Femur (tissue), 1 donor: ENCODE results near the gene TLK1.

ENCODE experiments used
- DNase-seq: peaks from one replicate; pipeline ENCODE4 v3.0.0-alpha.2; 2017

The TLK1 gene

GRCh38 chr2:171160119-171160955 is at the start of gene TLK1:
TSS of gene TLK1 (minus strand) at chr2:171160893. CDS start at chr2:171160428, 465 bp downstream.
- peak; percentile 82 for DNase-seq

DNA sequence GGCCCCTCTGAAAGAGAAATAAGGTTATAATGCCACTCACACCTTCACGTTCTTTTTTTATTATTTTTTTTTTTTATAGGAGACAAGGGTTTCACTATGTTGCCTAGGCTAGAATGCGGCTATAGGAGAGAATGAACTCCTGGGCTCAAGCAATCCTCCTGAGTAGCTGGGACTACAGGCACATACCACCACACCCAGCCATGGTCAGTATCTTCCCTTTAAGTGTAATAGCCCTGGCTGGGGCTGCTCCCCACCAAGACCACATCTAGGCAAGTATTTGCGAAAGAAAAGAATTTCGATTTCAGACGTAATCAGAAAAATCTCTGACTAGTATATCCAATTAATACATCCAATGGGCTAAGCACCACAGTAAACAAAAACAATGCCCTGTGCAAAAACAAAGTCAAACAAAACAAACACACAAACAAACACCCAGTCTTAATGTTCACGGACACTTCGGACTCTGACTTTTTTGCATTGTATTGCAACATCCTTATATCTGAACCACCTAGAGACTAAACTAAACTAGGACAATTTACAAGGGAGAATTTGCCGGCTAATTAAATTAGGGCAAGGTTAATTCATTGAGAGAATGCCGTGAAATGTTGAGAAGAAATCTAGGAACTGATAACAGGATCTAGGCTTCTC is 49.6 kb upstream of the TLK1 start:
- DNase-seq = no peak

DNA sequence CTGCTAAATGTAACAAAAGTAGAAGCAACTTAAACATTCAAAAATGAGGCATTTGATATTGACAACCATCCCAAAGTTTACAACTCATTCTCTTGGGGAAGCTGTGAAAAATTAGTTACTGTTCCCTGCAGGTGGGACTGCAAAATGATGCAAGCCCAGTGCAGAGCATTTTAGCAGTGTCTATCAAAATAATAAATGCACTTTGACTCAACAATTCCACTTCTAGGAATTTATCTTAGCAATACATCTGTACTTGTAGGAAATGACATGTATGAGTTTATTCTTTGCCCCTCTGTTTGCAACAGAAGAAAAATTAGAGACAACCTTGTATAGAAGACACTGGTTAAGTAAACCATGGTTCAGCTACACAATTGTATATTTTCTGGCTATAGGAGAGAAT is 48.0 kb upstream of the TLK1 start:
- no peak for DNase-seq

DNA sequence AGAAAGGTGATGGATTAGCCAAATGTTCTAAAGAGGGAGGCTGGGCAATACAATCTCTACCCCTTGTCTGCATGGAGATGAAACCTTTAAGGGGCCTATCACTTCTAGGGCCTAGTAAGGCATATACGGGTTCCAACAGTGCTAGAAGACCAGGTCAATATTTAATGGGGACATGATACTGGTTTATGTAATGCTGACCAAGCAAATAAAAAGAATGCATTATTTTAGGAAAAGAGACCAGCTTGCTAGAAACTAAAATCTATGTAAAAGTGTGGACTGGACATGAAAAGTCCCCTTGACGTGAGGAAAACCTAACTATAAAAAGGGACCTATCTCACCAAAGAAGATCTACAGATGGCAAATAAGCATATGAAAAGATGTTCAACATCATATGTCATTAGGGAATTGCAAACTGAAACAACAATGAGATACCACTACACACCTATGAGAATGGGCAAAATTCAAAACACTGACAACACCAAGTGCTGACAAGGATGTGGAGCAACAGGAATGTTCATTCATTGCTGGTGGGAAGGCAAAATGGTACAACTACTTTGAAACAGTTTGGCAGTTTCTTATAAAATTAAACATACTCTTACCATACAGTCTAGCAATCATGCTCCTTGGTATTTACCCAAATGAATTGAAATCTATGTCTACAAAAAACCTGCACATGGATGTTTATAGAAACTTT is 45.9 kb upstream of the TLK1 start:
- DNase-seq = no peak

DNA sequence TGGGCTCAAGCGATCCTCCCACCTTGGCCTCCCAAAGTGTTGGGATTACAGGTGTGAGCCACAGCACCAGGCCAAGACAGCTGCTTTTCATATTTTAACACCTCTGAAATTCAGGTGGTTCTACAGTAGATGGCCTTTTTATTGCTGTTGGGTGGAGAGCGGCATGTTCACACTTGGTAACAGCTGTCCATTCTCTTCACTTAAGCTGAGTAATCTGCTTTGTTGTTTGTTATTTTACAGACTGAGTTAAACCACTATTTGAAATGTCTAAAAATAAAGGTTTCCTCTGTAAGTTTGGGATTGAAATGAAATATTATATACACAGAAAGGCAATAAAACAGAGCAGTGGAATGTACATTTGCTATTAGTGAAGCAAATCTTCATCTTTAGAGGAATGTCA is 44.9 kb upstream of the TLK1 start:
- no peak for DNase-seq

GRCh38 chr2:171201767-171202166 is 41.1 kb upstream of the TLK1 start:
- no peak for DNase-seq

DNA sequence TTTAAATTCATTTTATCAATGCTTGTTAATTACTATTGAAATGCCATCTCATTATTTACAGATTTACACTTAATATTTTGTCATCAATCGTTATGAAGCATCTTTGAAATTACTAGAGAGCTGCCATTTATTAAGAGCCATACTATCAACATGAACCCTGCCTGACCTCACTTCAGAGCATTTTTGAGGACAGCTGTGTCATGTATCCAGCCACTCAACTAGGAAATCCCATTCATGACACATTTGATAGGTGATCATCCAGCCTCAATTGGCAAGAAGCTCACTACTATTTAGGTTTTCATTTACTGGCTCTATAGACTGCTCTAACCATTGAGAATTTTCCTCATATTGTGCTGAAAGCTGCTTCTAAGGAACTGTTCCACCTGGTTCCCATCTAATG is 40.6 kb upstream of the TLK1 start:
- no peak for DNase-seq

GRCh38 chr2:171200469-171200868 is 39.8 kb upstream of the TLK1 start:
- no peak for DNase-seq

GRCh38 chr2:171191021-171191420 is 30.3 kb upstream of the TLK1 start:
- DNase-seq = no peak

GRCh38 chr2:171187819-171188218 is 27.1 kb upstream of the TLK1 start:
- no peak for DNase-seq

DNA sequence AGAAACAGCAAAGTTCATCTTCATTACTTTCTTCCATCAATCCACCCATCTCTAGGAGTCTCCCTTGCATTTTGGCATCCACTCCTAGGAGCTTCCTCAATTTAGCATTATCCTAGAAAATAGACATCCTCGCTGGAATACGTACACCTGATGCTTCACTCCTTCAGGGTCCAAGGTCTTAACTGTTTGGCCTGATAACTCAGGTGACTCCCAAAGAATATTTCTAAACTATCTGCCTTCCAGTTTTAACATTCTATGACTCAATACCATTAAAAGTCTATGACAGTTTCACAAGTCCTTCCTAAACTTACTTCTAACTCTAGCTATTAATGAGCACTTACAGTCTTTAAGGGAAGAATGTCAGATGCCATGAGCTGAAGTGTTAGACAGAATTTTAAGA is 26.5 kb upstream of the TLK1 start:
- DNase-seq = no peak

DNA sequence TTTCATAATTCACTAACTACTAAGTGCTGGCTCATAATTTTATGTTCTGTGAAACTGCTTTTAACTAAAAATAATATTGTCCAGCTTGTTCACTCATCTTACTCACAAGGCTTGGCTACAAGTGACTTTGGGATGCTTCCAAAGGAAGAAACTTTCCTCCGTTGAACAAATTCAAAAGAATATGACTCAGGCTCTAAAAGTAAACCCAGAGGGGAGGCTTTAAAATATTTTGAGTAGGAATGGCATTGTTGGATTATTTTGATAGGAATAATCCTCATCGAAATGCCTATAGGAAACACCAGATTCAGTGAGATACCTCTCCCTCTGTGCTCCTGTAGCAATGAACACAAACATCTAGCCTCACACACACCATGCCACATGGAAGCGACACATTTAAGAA is 25.2 kb upstream of the TLK1 start:
- DNase-seq = peak; percentile 23

DNA sequence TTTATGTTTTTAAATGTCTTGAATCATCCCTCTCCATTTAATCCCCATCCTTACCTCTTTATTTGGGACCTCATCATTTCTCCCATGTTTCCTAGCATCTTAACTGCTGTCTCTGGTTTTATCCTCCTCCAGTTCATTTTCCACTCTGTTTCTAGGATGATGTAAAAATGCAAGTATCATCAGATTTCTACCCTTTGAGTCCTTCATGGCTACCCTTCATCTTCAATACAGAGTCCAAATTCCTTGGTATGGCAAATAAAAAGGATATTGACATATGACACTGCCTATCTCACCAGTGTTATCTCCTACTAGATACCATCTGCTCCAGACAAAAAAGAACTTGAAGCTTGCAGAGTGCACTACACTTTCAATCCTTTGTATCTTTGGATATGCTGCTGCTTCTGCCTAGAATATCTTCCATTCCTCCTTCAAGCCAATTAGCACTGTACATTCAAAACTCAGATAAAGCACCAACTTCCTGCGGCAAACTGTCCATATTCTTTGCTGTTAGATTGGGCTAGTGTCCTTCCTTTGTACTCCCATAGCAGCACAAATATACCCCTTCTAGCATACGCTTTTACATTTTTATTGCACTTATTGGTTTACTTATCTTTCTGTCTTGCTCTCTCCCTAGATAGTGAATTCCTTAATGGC is 24.6 kb upstream of the TLK1 start:
- no peak for DNase-seq

DNA sequence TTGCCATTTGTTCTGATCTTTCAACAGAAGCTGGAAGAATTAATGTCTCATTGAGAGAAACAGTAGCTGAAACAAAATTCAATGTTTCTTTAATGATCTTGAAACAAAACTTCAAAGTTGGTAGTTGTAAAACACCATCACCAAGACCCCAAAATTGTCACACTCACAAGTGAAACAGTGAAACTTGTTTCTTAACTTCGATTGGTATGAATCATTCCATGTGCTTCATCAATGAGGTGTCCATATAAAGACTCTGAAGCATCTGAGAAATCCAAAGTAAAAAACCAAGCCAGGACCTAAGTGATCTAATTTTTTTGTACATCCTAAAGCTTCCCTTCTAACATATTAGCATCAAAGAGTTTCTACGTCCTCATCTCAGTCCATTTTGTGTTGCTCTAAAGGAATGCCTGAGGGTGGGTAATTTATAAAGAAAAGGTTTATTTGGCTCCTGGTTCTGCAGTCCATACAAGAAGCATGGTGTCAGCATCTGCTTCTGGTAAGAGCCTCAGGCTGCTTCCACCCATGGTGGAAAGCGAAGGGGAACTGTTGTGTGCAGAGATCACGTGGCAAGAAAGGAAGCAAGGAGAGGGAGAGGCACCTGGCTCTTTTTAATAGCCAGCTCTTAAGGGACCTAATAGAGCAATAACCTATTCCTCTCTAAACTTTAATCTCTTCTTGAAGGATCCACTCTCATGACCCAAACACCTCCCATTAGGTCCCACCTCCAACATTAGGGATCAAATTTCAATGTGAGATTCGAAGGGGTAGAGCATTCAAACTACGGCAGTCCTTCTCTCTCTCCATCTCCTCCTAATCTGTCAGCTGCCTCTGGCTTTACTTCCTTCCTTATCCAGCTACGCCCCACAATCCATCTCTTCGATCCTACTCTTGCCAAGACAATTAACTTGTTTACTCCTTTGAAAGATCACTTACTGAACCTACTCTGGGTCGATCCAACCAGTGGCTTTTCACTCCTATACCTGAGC is 20.7 kb upstream of the TLK1 start:
- DNase-seq = no peak

DNA sequence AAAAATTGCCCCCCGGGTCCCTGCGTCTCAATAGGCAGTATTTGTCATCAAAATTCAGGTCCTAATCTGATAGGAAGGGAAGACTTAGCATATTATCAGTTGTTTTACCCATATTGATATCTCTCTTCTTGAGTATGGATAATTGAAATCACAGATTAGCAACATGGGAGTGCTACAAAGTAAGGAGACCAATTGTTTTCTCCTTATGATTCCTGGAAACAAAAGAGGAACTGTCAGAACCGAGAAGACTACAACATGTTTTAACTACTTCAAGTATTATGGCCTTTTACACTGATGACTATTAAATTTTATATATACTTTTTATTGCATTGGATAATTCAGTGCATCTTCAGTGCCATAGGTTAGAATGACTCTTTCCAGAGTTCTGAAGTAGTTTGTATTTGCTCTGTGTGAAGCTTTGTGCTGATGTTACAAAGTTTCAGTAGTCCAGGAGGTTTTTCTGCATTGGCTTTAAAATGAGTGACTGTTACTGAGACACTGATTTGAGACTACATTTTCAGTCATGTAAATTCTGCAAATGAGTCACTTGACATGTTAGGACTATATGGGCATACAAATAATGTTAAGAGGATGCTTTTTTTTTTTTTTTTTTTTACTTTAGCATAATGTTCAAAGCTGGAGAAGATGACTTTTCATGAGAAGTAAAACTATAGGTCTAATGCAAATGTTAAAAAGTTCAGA is 19.7 kb upstream of the TLK1 start:
- no peak for DNase-seq

DNA sequence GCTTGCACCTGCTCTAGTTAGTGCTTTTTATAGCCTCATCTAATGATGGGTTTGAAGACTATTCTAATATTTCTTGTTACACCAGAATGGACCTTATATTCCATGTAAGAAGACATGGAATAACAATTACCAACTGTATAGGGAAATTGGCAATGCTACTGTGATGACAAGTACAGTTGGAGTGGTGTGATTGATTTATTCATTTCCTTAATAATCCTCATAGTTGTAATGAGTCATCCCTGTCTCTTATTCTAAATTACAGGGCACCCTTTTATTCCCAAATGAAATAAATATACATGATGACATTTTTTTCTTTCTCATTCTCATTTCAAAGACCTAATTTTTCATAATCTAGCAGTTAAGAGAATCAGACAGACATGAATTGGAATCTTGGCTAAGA is 18.3 kb upstream of the TLK1 start:
- DNase-seq = no peak

- DNase-seq = no peak
Observed at GRCh38 chr2:171176516-171176915, 15.8 kb upstream of the TLK1 start.

DNA sequence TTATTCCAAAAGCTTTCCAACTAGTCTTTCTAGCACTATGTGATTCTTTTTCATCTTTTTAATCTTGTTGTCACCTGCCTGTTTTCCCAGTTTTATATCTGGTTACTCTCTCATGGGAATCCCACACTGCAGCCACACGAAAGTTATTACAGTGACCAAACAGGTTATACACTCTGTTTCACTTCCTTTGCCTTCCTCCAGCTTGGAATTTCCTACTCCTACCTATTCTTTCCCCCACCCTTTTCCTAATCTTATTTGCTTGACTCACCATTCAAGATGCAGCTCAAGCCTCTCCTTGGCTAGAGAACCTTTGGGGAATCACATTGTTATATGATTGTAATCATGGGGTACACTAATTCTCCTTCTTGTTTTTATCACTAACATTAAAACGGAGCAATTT is 13.4 kb upstream of the TLK1 start:
- no peak for DNase-seq

DNA sequence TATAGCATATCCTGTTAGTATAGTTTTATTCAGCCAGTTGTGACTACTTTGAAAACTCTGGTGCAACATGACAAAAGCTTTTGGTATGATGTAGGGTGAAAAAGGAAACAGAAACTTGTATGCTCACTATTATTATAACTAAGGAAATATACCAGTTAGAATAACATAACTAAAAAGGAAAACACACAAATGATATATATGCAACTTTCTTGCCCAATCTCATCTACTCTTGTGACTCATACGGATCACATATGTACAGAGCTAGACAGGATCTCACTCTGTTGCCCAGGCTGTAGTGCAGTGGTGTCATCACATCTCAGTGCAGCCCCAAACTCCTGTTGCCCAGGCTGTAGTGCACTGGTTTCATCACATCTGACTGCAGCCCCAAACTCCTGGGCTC is 12.4 kb upstream of the TLK1 start:
- DNase-seq = no peak

DNA sequence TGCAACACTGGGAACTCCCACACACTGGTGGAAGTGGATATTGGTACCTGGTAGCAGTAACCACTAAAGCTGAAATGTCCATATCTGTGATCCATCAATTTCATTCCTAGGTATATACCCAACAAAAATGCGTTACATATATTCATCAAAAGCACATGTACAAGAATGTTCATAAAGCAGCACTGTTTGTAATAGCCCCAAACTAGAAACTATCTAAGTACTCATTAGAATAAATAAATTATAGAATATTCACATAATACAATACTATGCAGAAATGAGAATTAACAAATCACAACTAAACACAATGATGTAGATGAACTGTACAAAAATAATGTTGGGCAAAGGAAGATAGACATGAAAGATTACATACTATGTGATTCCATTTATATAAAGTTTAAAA is 11.1 kb upstream of the TLK1 start:
- DNase-seq = no peak

- DNase-seq = no peak
Observed at GRCh38 chr2:171169839-171170238, 9.1 kb upstream of the TLK1 start.

DNA sequence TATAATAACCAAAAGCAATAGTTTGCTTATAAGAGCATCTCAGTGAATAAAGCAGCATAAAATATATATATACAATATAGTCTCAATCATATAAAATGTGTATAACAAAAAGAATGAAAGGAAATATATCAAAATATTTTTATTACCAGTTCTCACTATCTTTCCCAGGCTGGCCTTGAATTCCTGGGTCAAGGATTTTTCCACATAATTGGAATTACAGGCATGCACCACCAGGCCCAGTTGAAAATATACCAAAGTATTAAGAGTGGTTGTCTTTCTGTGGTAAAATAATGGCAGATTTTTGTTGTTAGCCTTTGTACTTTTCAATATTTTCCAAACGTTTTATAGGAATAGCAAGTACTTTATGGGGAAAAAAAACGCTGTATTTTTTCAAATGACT is 8.6 kb upstream of the TLK1 start:
- DNase-seq = no peak
